Measurements from ENCODE around the gene CRHR1. TPM values are rescaled to one million over a fixed set of nuclear protein-coding genes. Genes with fewer than 3 reads are reported as not detected.

Gene CRHR1
- total RNA-seq, 2 experiments from 2014 or later, result not detected

GRCh38 chr17:45871718-45872117 lies 87.6 kb downstream of the CRHR1 start:
- CTCF ChIA-PET, result no interaction called here
- POLR2A ChIA-PET, result no interaction called here
- Mint-ChIP-seq H3K36me3 (ENCODE audit: low read depth) (no peaks in the 10 kb centered on the region), H3K4me3 (no peak overlapping the region), H3K27ac (no peak overlapping the region), H3K9me3 (no peaks in the 10 kb centered on the region), H3K27me3 (no peaks in the 10 kb centered on the region), H3K4me1 (ENCODE audit: low read depth) (peaks cover 18% of the 10 kb centered on the region)
- DNase-seq, result no peak
- intact Hi-C loops (cut with DNase I, micrococcal nuclease), result no loop called here
- Histone ChIP-seq H3K27ac (ENCODE audit: low read depth in 1 of 2, low read length in 2 of 2) (no peak overlapping the region), H3K9me3 (ENCODE audit: control insufficient read depth in 1 of 2, insufficient read depth in 1 of 2, low read length in 2 of 2) (no peaks in the 10 kb centered on the region), H3K36me3 (ENCODE audit: insufficient read depth, low read length) (no peaks in the 10 kb centered on the region), H3K27me3 (ENCODE audit: control insufficient read depth in 1 of 2, insufficient read depth in 2 of 2, low read length in 2 of 2) (no peaks in the 10 kb centered on the region), H3K4me3 (ENCODE audit: low read length) (no peak overlapping the region), H3K4me1 (ENCODE audit: insufficient read depth, low read length) (peaks cover 17% of the 10 kb centered on the region)
- TF ChIP-seq CTCF (IDR thresholded peaks at IDR 0.05), result no peak
- ATAC-seq (ENCODE audit: poor library complexity), result no peak

- intact Hi-C loops (cut with DNase I, micrococcal nuclease), result no loop called here
- Histone ChIP-seq H3K4me1 (ENCODE audit: insufficient read depth, low read length) (peaks cover 17% of the 10 kb centered on the region), H3K27ac (ENCODE audit: low read depth in 1 of 2, low read length in 2 of 2) (no peak overlapping the region), H3K36me3 (ENCODE audit: insufficient read depth, low read length) (no peaks in the 10 kb centered on the region), H3K4me3 (ENCODE audit: low read length) (no peak overlapping the region), H3K27me3 (ENCODE audit: control insufficient read depth in 1 of 2, insufficient read depth in 2 of 2, low read length in 2 of 2) (no peaks in the 10 kb centered on the region), H3K9me3 (ENCODE audit: control insufficient read depth in 1 of 2, insufficient read depth in 1 of 2, low read length in 2 of 2) (no peaks in the 10 kb centered on the region)
- TF ChIP-seq CTCF (IDR thresholded peaks at IDR 0.05), result no peak
- Mint-ChIP-seq H3K36me3 (ENCODE audit: low read depth) (no peaks in the 10 kb centered on the region), H3K27ac (peak overlapping the region; percentile 80), H3K4me1 (ENCODE audit: low read depth) (peaks cover 18% of the 10 kb centered on the region), H3K27me3 (peaks cover 7% of the 10 kb centered on the region), H3K4me3 (peak overlapping the region; percentile 74), H3K9me3 (no peaks in the 10 kb centered on the region)
- ChIA-PET POLR2A (no interaction called here), CTCF (interaction anchor here (0.8 kb wide), 1 partner anchor 76 kb away, joined by 3 read pairs; no protein-coding TSS in a partner anchor)
- ATAC-seq (ENCODE audit: poor library complexity) (peak; percentile 80), DNase-seq (peak in 8 of 14 experiments; percentile 18 to 57 (median 39))
Observed at GRCh38 chr17:45873728-45874127, 89.6 kb downstream of the CRHR1 start.

- DNase-seq (peak in 3 of 14 experiments; percentile 31 to 60 (median 56)), ATAC-seq (ENCODE audit: poor library complexity) (peak; percentile 78)
- H3K4me3 ChIP-seq (ENCODE audit: low read length), result no peak overlapping the region
- Mint-ChIP-seq H3K27ac (peak overlapping the region; percentile 80), H3K4me1 (ENCODE audit: low read depth) (peaks cover 18% of the 10 kb centered on the region), H3K9me3 (no peaks in the 10 kb centered on the region), H3K36me3 (ENCODE audit: low read depth) (no peaks in the 10 kb centered on the region), H3K4me3 (peak overlapping the region; percentile 74), H3K27me3 (peaks cover 7% of the 10 kb centered on the region)
- no peak overlapping the region for H3K27ac ChIP-seq (ENCODE audit: low read depth in 1 of 2, low read length in 2 of 2)
- no peaks in the 10 kb centered on the region for H3K36me3 ChIP-seq (ENCODE audit: insufficient read depth, low read length)
- no peaks in the 10 kb centered on the region for H3K27me3 ChIP-seq (ENCODE audit: control insufficient read depth in 1 of 2, insufficient read depth in 2 of 2, low read length in 2 of 2)
- CTCF ChIA-PET, result interaction anchor here (0.8 kb wide), 1 partner anchor 75 kb away, joined by 3 read pairs; no protein-coding TSS in a partner anchor
- peaks cover 17% of the 10 kb centered on the region for H3K4me1 ChIP-seq (ENCODE audit: insufficient read depth, low read length)
- POLR2A ChIA-PET, result no interaction called here
- intact Hi-C loops (cut with DNase I, micrococcal nuclease), result no loop called here
- TF ChIP-seq CTCF (IDR thresholded peaks at IDR 0.05), result no peak
- no peaks in the 10 kb centered on the region for H3K9me3 ChIP-seq (ENCODE audit: control insufficient read depth in 1 of 2, insufficient read depth in 1 of 2, low read length in 2 of 2)
Observed at GRCh38 chr17:45874151-45874550, 90.0 kb downstream of the CRHR1 start.

Data from CD4-positive, alpha-beta T cell (primary cell).